Adipocyte (in vitro differentiated cells): ENCODE measurements around the gene TLX2.
A peak's percentile ranks its signal among the peaks of the same experiment; 100 is the strongest.

Experiments
- DNase-seq: peaks from one replicate; pipeline ENCODE4 v3.0.0-alpha.2; 2015; ENCODE audit warnings: low read depth
- H3K27me3 ChIP-seq: replicated peaks from 2 replicates; pipeline ENCODE4 v1.7.0; 2013; ENCODE audit warnings: mild to moderate bottlenecking, low read length, moderate library complexity; ENCODE audit not compliant: control insufficient read depth, insufficient read depth
- H3K36me3 ChIP-seq: 2 replicates; pipeline ENCODE4 v1.7.0; 2013; ENCODE audit warnings: low read length, mild to moderate bottlenecking, moderate library complexity; ENCODE audit not compliant: control insufficient read depth, insufficient read depth, severe bottlenecking
- H3K4me1 ChIP-seq: 2 replicates; pipeline ENCODE4 v1.7.0; 2013; ENCODE audit warnings: mild to moderate bottlenecking, low read length, moderate library complexity; ENCODE audit not compliant: control insufficient read depth, insufficient read depth
- H3K4me3 ChIP-seq: 2 replicates; pipeline ENCODE4 v1.7.0; 2013; ENCODE audit warnings: mild to moderate bottlenecking, low read length, moderate library complexity
- H3K9ac ChIP-seq: 2 replicates; pipeline ENCODE4 v1.7.0; 2013; ENCODE audit warnings: mild to moderate bottlenecking, low read length, moderate library complexity
- H3K9me3 ChIP-seq: 2 replicates; pipeline ENCODE4 v1.7.0; 2013; ENCODE audit warnings: mild to moderate bottlenecking, low read length, moderate library complexity; ENCODE audit not compliant: control insufficient read depth

Gene TLX2

GRCh38 chr2:74540291-74540690 is 26.0 kb downstream of the TLX2 start:
- Histone ChIP-seq H3K27me3 (no peaks in the 10 kb centered on the region), H3K36me3 (no peaks in the 10 kb centered on the region), H3K9me3 (no peaks in the 10 kb centered on the region), H3K4me1 (peaks cover 6% of the 10 kb centered on the region), H3K9ac (peak overlapping the region; percentile 70), H3K4me3 (no peak overlapping the region)
- DNase-seq, result no peak

DNA sequence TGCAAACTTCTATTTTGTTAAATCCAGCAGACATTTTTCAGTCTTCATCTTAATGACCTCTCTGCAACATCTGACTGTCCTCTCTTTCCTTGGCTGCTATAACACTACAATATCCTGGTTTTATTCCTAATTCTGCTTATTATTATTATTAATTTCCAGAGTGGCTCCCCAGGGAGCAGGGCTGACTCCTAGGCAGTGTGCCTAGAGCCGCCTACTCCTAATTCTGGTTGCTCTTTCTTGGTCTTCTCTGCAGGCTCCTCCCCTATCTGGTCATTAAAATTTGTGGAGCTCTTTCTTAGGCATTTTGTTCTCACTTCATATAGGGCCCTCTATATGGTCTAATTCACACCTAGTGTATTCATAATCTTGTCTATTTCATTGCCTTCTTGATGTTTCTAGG is 28.7 kb downstream of the TLX2 start:
- Histone ChIP-seq H3K4me3 (no peak overlapping the region), H3K36me3 (no peaks in the 10 kb centered on the region), H3K9me3 (no peaks in the 10 kb centered on the region), H3K4me1 (peaks cover 8% of the 10 kb centered on the region), H3K27me3 (no peaks in the 10 kb centered on the region), H3K9ac (no peak overlapping the region)
- DNase-seq, result no peak

- no peak overlapping the region for H3K9ac ChIP-seq
- no peaks in the 10 kb centered on the region for H3K9me3 ChIP-seq
- no peaks in the 10 kb centered on the region for H3K27me3 ChIP-seq
- H3K36me3 ChIP-seq, result no peaks in the 10 kb centered on the region
- no peak for DNase-seq
- H3K4me1 ChIP-seq, result peaks cover 20% of the 10 kb centered on the region
- no peak overlapping the region for H3K4me3 ChIP-seq
Measured at GRCh38 chr2:74544634-74545033, 30.4 kb downstream of the TLX2 start.

- no peaks in the 10 kb centered on the region for H3K36me3 ChIP-seq
- no peak for DNase-seq
- no peaks in the 10 kb centered on the region for H3K27me3 ChIP-seq
- H3K9ac ChIP-seq, result no peak overlapping the region
- H3K4me3 ChIP-seq, result no peak overlapping the region
- H3K9me3 ChIP-seq, result no peaks in the 10 kb centered on the region
- peaks cover 15% of the 10 kb centered on the region for H3K4me1 ChIP-seq
Measured at GRCh38 chr2:74546004-74546403, 31.8 kb downstream of the TLX2 start.

GRCh38 chr2:74548285-74548899 is 34.1 kb downstream of the TLX2 start:
- H3K4me3 ChIP-seq, result peak overlapping the region; percentile 80
- no peaks in the 10 kb centered on the region for H3K36me3 ChIP-seq
- peaks cover 23% of the 10 kb centered on the region for H3K4me1 ChIP-seq
- no peaks in the 10 kb centered on the region for H3K27me3 ChIP-seq
- H3K9me3 ChIP-seq, result no peaks in the 10 kb centered on the region
- H3K9ac ChIP-seq, result peak overlapping the region; percentile 82
- DNase-seq, result no peak

DNA sequence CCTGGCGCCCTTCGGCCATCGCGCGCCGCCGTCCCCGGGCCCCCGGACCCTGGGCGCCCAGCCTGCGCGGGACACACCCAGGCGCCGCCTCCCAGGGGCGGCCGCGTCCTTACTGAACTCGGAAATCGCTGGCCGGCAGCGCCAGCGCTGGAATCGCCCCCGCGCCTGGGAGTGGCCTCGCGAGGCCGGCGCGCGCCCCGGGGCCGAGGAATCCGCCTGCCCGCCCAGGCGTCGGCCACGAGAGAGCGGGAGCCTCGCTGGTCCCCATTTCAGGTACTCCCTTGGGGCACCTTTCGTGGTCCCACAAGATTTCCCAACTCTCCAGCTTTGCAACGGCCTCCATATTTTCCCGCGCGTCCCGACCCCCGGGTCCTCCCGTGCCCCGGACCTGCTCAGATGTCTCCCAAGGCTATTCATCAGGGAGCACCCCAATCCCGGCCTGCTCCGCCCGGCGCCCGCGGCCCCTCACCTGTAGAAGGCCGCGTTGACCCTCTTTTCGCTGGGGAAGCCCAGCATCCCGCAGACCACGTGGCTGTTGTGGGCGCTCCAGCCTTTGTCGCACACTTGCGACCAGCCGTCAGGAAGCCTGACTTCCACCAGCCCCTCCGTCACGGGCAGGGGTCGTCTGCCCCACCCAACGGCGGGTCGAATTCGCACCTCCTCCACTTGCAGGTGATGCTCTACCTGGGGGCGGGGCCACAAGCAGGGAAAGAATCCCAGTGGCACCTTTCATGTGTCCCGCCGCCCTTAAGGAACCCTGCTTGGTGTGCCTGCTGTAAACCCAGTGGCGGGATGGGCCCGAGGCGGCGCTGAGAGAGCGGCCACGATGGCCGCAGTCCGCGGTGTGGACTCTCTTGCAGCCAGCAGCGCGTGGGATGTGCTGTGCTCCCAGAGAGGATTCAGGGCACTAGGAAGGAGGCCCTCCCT is 34.9 kb downstream of the TLX2 start:
- peaks cover 27% of the 10 kb centered on the region for H3K4me1 ChIP-seq
- H3K36me3 ChIP-seq, result no peaks in the 10 kb centered on the region
- peak overlapping the region; percentile 80 for H3K4me3 ChIP-seq
- H3K9me3 ChIP-seq, result no peaks in the 10 kb centered on the region
- peak; percentile 90 for DNase-seq
- H3K27me3 ChIP-seq, result no peaks in the 10 kb centered on the region
- H3K9ac ChIP-seq, result peak overlapping the region; percentile 82

DNA sequence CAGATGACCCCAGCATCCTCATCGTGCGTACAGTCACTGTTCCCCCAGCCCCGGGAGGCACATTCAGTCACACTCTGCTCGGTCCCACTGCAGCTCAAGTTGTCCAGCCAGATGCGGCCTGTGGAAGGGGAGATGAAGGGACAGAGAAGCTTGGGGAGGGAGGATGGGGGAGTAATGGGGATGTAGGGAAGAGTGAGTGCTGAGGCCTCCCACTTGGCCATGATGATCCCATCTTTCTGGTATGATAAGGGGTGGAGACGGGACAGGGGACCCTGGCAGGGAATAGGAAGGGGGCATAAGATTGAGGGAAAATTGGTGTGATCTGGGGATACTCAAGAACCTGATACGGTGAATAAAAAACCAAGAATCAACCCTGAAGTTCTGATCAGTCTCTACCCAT is 36.0 kb downstream of the TLX2 start:
- Histone ChIP-seq H3K36me3 (no peaks in the 10 kb centered on the region), H3K4me3 (no peak overlapping the region), H3K9me3 (no peaks in the 10 kb centered on the region), H3K27me3 (no peaks in the 10 kb centered on the region), H3K4me1 (peaks cover 29% of the 10 kb centered on the region), H3K9ac (no peak overlapping the region)
- DNase-seq, result no peak

GRCh38 chr2:74551530-74551929 is 37.3 kb downstream of the TLX2 start:
- Histone ChIP-seq H3K36me3 (peaks cover 3% of the 10 kb centered on the region), H3K27me3 (no peaks in the 10 kb centered on the region), H3K4me3 (no peak overlapping the region), H3K4me1 (peaks cover 34% of the 10 kb centered on the region), H3K9me3 (no peaks in the 10 kb centered on the region), H3K9ac (no peak overlapping the region)
- no peak for DNase-seq

- Histone ChIP-seq H3K9me3 (no peaks in the 10 kb centered on the region), H3K4me3 (peak overlapping the region; percentile 87), H3K9ac (peak overlapping the region; percentile 87), H3K4me1 (peaks cover 34% of the 10 kb centered on the region), H3K27me3 (no peaks in the 10 kb centered on the region), H3K36me3 (peaks cover 5% of the 10 kb centered on the region)
- DNase-seq, result no peak
Measured at GRCh38 chr2:74551942-74552913, 38.0 kb downstream of the TLX2 start.

- peaks cover 30% of the 10 kb centered on the region for H3K4me1 ChIP-seq
- H3K4me3 ChIP-seq, result peak overlapping the region; percentile 87
- no peaks in the 10 kb centered on the region for H3K9me3 ChIP-seq
- H3K27me3 ChIP-seq, result no peaks in the 10 kb centered on the region
- peaks cover 5% of the 10 kb centered on the region for H3K36me3 ChIP-seq
- DNase-seq, result peak; percentile 55
- H3K9ac ChIP-seq, result peak overlapping the region; percentile 87
Measured at GRCh38 chr2:74552914-74553811, 38.9 kb downstream of the TLX2 start.
